Adrenal gland (tissue), 12 donors: ENCODE results near the gene LYPD5. TPM values are rescaled to one million over a fixed set of nuclear protein-coding genes. Genes with fewer than 3 reads are reported as not detected.

Source experiments
- DNase-seq, 7 donors: peaks; one replicate each; pipeline ENCODE4 v3.0.0-alpha.2; 2019 to 2020
- H3K27ac ChIP-seq, 5 donors: fragments of 200-600 bp; sonication (generic) in 4 of 5; 1 replicate in 3 of 5; 2 replicates in 2 of 5; pipeline versions ENCODE4 v1.5.1 to v1.8.0; 2016 to 2020; ENCODE audit warnings: mild to moderate bottlenecking in 1 of 5
- H3K27me3 ChIP-seq: fragments of 200-600 bp; 2 replicates; pipeline ENCODE4 v1.8.0; 2021
- H3K36me3 ChIP-seq, 2 donors: fragments of 200-600 bp; replicated peaks in 1 of 2; 1 replicate in 1 of 2; 2 replicates in 1 of 2; pipeline versions ENCODE4 v1.5.1 to v1.8.0; 2018 to 2022
- H3K4me1 ChIP-seq, 2 donors: fragments of 200-600 bp; replicated peaks in 1 of 2; 1 replicate in 1 of 2; 2 replicates in 1 of 2; pipeline versions ENCODE4 v1.5.1 to v1.8.0; 2018 to 2021
- H3K4me3 ChIP-seq, 4 donors: fragments of 200-600 bp; sonication (generic) in 3 of 4; one replicate each; pipeline ENCODE4 v1.5.1; 2016 to 2018
- H3K9me3 ChIP-seq, 3 donors: fragments of 200-600 bp; sonication (generic) in 1 of 3; replicated peaks in 1 of 3; 1 replicate in 2 of 3; 2 replicates in 1 of 3; pipeline versions ENCODE4 v1.5.1 to v1.8.0; 2016 to 2021
- POLR2A ChIP-seq, 2 donors: fragments of 450-650 bp; IDR thresholded peaks; one replicate each; pipeline ENCODE4 v1.6.1; 2017; ENCODE audit warnings: antibody characterized with exemption in 2 of 2, mild to moderate bottlenecking in 2 of 2, moderate library complexity in 1 of 2
- WGBS, 4 donors: extraction: QIAGEN DNeasy Blood & Tissue Kit in 2 of 4; methylation state at CpG; one replicate each; pipeline versions ENCODE4 v1.1.5 to v1.1.7; 2013 to 2017; 5-methylcytosine and 5-hydroxymethylcytosine counted together
- intact Hi-C, 2 donors: fragments of 100-400 bp; cut with DNase I; formaldehyde crosslinking; loops; one replicate each; pipeline versions ENCODE4 v1.14.1 to v1.15.0; 2022 to 2023
- polyA plus RNA-seq, 3 donors: library from polyadenylated mRNA; stranded (reverse); fragments of 200-250 nt in 2 of 3; fragments of 350-450 nt in 1 of 3; fragmentation: Illumina TruSeq in 1 of 3; extraction: RNeasy Lipid Tissue Mini Kit (QIAGEN cat#74804) in 1 of 3; gene quantifications; one replicate each; pipeline ENCODE4 v1.2.3, GENCODE V29; 2013 to 2014
- total RNA-seq, 9 donors: library from RNA; depleted of rRNA in 4 of 9; stranded (reverse); fragments of >200 nt in 4 of 9; fragments of 120-200 nt in 1 of 9; fragmentation: NEBNext Ultra II Directional in 1 of 9; extraction: Animal tissue kit (Norgen Biotek cat#: 25700) in 1 of 9; gene quantifications; one replicate each; pipeline versions ENCODE4 v1.1.0 to v1.2.4, GENCODE V29; 2013 to 2023
- TF ChIP-seq, protein P1 (sequence below), 6 experiments: fragments of 450-650 bp in 4 of 6; fragments of 200-600 bp in 2 of 6; sonication (generic) in 1 of 6; IDR thresholded peaks; 1 replicate in 5 of 6; 2 replicates in 1 of 6; pipeline versions ENCODE4 v1.5.1 to v1.8.0; 2016 to 2021; ENCODE audit warnings: antibody characterized with exemption in 6 of 6, mild to moderate bottlenecking in 2 of 6, moderate library complexity in 1 of 6
- donor health status: healthy with polysubstance abuse.
- donor health status: Bipolar disorder and iron deficiency.
- donor health status: DM: yes; HTN: yes; CAD: no.
- donor health status: DM: no; HTN: no; CAD: no.
- donor health status: DM: no; HTN: no; CAD: no.
- donor health status: DM: yes; HTN: yes; CAD: no.

The LYPD5 gene
- total and polyA plus RNA-seq, 12 donors: 0.32 to 3.0 (median 0.91) TPM; not detected in 1

DNA sequence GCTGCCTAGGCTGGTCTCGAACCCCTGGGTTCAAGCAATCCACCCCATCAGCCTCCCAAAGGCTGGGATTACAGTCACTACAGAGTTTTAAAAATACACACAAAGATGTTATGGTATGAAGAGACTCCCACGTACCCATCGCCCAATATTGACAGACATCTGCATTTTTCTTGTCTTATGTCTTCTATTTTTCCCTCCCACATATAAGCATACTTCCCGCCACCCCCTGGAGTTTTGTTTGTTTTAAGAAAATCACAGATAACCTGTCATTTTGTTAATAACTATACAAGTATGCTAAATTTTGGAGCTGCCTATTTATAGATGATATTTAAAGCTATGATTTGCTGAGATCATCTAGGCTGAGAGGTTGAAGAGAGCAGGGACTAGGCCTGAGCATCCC lies 41.3 kb downstream of the LYPD5 start:
- 84 to 88% (median 85%) methylated on average over 4 of the region's 4 CpGs for WGBS, 4 donors
- TF ChIP-seq, protein P1, sequence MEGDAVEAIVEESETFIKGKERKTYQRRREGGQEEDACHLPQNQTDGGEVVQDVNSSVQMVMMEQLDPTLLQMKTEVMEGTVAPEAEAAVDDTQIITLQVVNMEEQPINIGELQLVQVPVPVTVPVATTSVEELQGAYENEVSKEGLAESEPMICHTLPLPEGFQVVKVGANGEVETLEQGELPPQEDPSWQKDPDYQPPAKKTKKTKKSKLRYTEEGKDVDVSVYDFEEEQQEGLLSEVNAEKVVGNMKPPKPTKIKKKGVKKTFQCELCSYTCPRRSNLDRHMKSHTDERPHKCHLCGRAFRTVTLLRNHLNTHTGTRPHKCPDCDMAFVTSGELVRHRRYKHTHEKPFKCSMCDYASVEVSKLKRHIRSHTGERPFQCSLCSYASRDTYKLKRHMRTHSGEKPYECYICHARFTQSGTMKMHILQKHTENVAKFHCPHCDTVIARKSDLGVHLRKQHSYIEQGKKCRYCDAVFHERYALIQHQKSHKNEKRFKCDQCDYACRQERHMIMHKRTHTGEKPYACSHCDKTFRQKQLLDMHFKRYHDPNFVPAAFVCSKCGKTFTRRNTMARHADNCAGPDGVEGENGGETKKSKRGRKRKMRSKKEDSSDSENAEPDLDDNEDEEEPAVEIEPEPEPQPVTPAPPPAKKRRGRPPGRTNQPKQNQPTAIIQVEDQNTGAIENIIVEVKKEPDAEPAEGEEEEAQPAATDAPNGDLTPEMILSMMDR (IDR thresholded peaks at IDR 0.05): no peak
- TF ChIP-seq POLR2A (IDR thresholded peaks at IDR 0.05): no peak
- DNase-seq: no peak
- Histone ChIP-seq H3K27ac (no peak overlapping the region), H3K27me3 (no peaks in the 10 kb centered on the region), H3K4me1 (peaks cover 4 to 24% of the 10 kb centered on the region in 2 donors), H3K4me3 (no peak overlapping the region), H3K9me3 (no peaks in the 10 kb centered on the region), H3K36me3 (no peaks in the 10 kb centered on the region)
- intact Hi-C loops: no loop called here

DNA sequence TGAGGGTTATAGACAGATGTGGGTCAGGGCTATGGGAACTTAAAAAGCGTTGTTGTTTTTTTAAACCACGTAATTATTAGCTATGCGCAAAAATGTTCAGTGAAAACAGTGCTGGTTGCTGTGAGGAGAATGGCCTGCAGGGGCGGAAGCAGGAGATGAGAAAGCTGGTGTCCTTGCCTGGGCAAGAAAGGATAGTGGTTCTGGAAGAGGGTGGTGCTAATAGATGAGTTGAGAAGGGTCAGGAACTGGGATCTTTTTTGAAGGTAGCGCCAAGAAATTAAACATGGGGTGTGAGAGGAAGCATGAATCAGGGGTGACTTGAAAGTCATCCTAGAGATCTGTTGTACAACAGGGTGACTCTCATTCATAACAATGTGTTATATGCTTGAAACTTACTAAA lies 42.7 kb downstream of the LYPD5 start:
- Histone ChIP-seq H3K4me1 (peaks cover 11 to 19% of the 10 kb centered on the region in 2 donors), H3K36me3 (no peaks in the 10 kb centered on the region), H3K27me3 (no peaks in the 10 kb centered on the region), H3K9me3 (no peaks in the 10 kb centered on the region), H3K27ac (peak overlapping the region in 1 of 5 donors; percentile 53), H3K4me3 (no peak overlapping the region)
- intact Hi-C loops: no loop called here
- 17 to 49% (median 37%) methylated on average over 5 of the region's 5 CpGs for WGBS, 4 donors
- TF ChIP-seq, protein P1 (IDR thresholded peaks at IDR 0.05): peak; percentile 32 to 56 (median 46)
- no peak for TF ChIP-seq POLR2A (IDR thresholded peaks at IDR 0.05)
- DNase-seq: peak in 5 of 7 donors; percentile 43 to 64 (median 50)

DNA sequence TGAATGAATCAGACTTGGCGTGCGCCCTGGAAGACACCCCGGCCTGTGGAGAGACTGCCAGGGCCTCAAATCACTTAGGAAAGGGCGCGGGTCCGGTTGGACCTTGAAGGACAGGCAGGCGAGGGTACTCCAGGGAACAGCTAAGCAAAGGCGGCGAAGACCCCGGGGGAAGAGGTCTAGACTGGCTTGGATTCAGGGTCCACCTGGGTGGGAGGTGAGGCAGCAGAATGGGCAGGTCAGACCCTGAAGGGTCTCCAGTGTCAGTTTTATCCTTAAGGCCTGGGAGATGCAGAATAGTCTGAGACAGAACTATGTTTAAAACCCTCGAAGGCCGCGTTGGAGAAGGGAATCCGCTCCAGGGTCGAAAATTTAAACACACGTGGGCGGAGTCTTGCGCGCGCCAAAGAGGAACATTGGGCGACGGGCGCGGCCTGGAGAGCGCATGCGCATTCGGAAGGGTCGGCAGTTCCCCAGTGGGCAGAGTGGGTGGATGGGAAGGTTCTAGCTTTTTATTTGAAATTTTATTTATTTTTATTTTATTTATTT lies 46.9 kb downstream of the LYPD5 start:
- no peak for TF ChIP-seq POLR2A (IDR thresholded peaks at IDR 0.05)
- TF ChIP-seq, protein P1 (IDR thresholded peaks at IDR 0.05): peak in 1 of 6 experiments; percentile 0
- no peaks in the 10 kb centered on the region for H3K9me3 ChIP-seq
- DNase-seq: peak; percentile 77 to 86 (median 82)
- peaks cover 27 to 33% of the 10 kb centered on the region in 2 donors for H3K4me1 ChIP-seq
- peak overlapping the region; percentile 91 to 100 (median 98) for H3K27ac ChIP-seq
- intact Hi-C loops: no loop called here
- H3K27me3 ChIP-seq: no peaks in the 10 kb centered on the region
- H3K4me3 ChIP-seq: peak overlapping the region; percentile 22 to 66 (median 49)
- peaks cover 0 to 9% of the 10 kb centered on the region in 2 donors for H3K36me3 ChIP-seq
- 0 to 1% (median 1%) methylated on average over 27 to 28 of the region's 28 CpGs for WGBS, 4 donors

DNA sequence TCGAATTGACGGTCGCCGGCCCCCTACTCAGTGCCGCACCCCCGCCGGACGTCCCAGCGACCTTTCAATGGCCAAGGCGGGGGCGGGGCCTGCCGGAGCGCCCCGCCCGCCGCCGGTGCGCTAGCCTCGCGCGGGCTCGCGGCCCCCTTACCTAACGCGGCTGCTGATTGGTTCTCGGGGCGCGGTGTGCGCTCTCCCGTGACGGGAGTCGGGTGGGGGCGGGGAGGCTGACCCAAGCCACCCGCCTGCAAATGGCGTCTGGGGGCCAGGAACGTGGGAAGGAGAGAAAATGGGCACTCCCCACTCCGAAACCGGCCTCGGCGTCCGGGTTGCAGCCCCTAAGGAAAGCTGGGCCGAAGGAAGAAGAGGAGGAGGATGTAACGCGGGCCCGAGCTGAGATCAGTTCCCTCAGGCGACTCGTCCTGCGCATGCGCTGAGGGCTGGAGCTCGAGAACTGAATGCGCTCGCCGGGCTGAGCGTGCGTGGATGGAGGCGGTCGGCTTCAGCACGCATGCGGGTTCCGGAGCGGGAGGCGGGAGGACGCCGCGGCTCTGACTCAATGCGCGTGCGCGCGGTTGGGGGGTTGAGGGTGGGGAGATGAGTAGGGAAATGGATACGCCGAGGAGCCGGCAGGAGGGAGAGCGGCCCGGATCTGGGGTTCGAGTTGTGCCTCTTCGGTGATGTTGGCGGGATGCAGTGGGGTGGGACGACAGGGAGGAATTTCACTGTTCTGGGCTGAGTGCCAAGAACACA lies 47.6 kb downstream of the LYPD5 start, which contains the start of gene SMG9:
Gene SMG9 (minus strand): TSS at position 460 of the 753 bp plus-strand sequence. CDS start 4,221 bp downstream, outside the sequence.
- Histone ChIP-seq H3K27me3 (no peaks in the 10 kb centered on the region), H3K4me3 (peak within 1 kb of the TSS; percentile 47 to 74 (median 63)), H3K27ac (peak within 1 kb of the TSS; percentile 91 to 100 (median 98)), H3K9me3 (no peaks in the 10 kb centered on the region), H3K4me1 (peaks cover 27 to 33% of the 10 kb centered on the region in 2 donors), H3K36me3 (peaks cover 0 to 15% of the 10 kb centered on the region in 2 donors)
- 0 to 1% (median 0%) methylated on average over 12 to 79 of the region's 79 CpGs for WGBS, 4 donors
- DNase-seq: peak; percentile 98 to 99 (median 98)
- TF ChIP-seq, protein P1 (IDR thresholded peaks at IDR 0.05): peak in 2 of 6 experiments; percentile 5 to 8
- TF ChIP-seq POLR2A (IDR thresholded peaks at IDR 0.05): peak; percentile 62 to 90
- intact Hi-C loops: no loop called here
